Heart left ventricle (tissue), 16 donors: ENCODE data around the gene HLA-F. TPM values are rescaled to one million over a fixed set of nuclear protein-coding genes. Genes with fewer than 3 reads are reported as not detected.

Experiments used
- ATAC-seq, 4 donors: fragments of 200-7000 bp; cut with Tn5 transposase; one replicate each; pipeline ENCODE4 v1.9.1; 2020 to 2022; ENCODE audit warnings: moderate library complexity in 4 of 4, mild to moderate bottlenecking in 3 of 4, moderate number of reproducible peaks in 1 of 4
- DNase-seq, 5 donors: peaks; one replicate each; pipeline ENCODE4 v3.0.0-alpha.2; 2020
- H3K27ac ChIP-seq, 12 donors: fragments of 200-600 bp; sonication (generic) in 4 of 12; one replicate each; pipeline versions ENCODE4 v1.5.0 to v1.8.0; 2016 to 2022; ENCODE audit warnings: mild to moderate bottlenecking in 2 of 12
- H3K27me3 ChIP-seq, 9 donors: fragments of 200-600 bp; sonication (generic) in 2 of 9; one replicate each; pipeline versions ENCODE4 v1.5.1 to v1.8.0; 2016 to 2022; ENCODE audit warnings: mild to moderate bottlenecking in 3 of 9
- H3K36me3 ChIP-seq, 9 donors: fragments of 200-600 bp; sonication (generic) in 2 of 9; one replicate each; pipeline versions ENCODE4 v1.5.0 to v1.8.0; 2018 to 2022; ENCODE audit warnings: mild to moderate bottlenecking in 2 of 9
- H3K4me1 ChIP-seq, 12 donors: fragments of 200-600 bp; sonication (generic) in 4 of 12; one replicate each; pipeline versions ENCODE4 v1.5.0 to v1.8.0; 2016 to 2022; ENCODE audit warnings: mild to moderate bottlenecking in 3 of 12
- H3K4me3 ChIP-seq, 12 donors: fragments of 200-600 bp; sonication (generic) in 4 of 12; one replicate each; pipeline versions ENCODE4 v1.5.0 to v1.8.0; 2017 to 2022; ENCODE audit warnings: mild to moderate bottlenecking in 9 of 12, moderate library complexity in 4 of 12
- H3K9me3 ChIP-seq, 12 donors: fragments of 200-600 bp; sonication (generic) in 4 of 12; one replicate each; pipeline versions ENCODE4 v1.5.0 to v1.8.0; 2016 to 2022; ENCODE audit warnings: mild to moderate bottlenecking in 1 of 12
- POLR2A ChIP-seq, 2 donors: fragments of 450-650 bp; IDR thresholded peaks; one replicate each; pipeline ENCODE4 v1.6.1; 2017; ENCODE audit warnings: antibody characterized with exemption in 2 of 2, mild to moderate bottlenecking in 2 of 2, moderate library complexity in 2 of 2
- WGBS, 4 donors: extraction: QIAGEN DNeasy Blood & Tissue Kit in 2 of 4; methylation state at CpG; one replicate each; pipeline versions ENCODE4 v1.1.5 to v1.1.7; 2013 to 2018; 5-methylcytosine and 5-hydroxymethylcytosine counted together
- intact Hi-C, 10 donors: fragments of 100-400 bp; cut with DNase I; formaldehyde crosslinking; loops; one replicate each; pipeline versions ENCODE4 v1.11.1 to v1.14.2; 2022
- polyA plus RNA-seq, 2 donors: library from polyadenylated mRNA; stranded (reverse); fragments of 200-250 nt; gene quantifications; one replicate each; pipeline ENCODE4 v1.2.3, GENCODE V29; 2013
- total RNA-seq, 9 donors: library from RNA; depleted of rRNA in 2 of 9; stranded (reverse); fragments of >200 nt in 2 of 9; fragmentation: NEBNext Ultra II Directional in 3 of 9; extraction: Animal tissue kit (Norgen Biotek cat#: 25700) in 3 of 9; gene quantifications; one replicate each; pipeline versions ENCODE4 v1.1.0 to v1.2.4, GENCODE V29; 2016 to 2023
- TF ChIP-seq, protein P1 (sequence below), 12 donors: fragments of 200-600 bp; sonication (generic) in 4 of 12; IDR thresholded peaks; one replicate each; pipeline versions ENCODE4 v1.5.0 to v1.8.0; 2018 to 2022; ENCODE audit warnings: antibody characterized with exemption in 12 of 12, mild to moderate bottlenecking in 5 of 12
- donor health status: ischemic (EF 13 %, LVEDD 7.1; RV severe dilation, severe dysfunction).
- donor health status: healthy with polysubstance abuse.
- donor health status: DM: no; HTN: yes; CAD: no.
- donor health status: DM: no; HTN: no; CAD: no.
- donor health status: ischemic (EF 25% LVEDD 6.9; RV normal size, moderate dysfunction).
- donor health status: ischemic (EF 25% LVEDD 5.7; RV mildly dilated, moderate dysfunction).
- donor health status: healthy.
- donor health status: DM: yes; HTN: yes; CAD: no.
- donor health status: ischemic (EF 35%, LVEDD 5.7; RV mildly dilated, moderate dysfunction).
- donor health status: nonischemic (EF 11% LVEDD 7.7; RV severe dilation, severe dysfunction).
- donor health status: DM: yes; HTN: yes; CAD: no.
- donor health status: PGD.
- donor health status: ischemic (EF 29% LVEDD 5.4; RV normal size, mild dysfunction).
- donor health status: nonischemic (EF 23%, LVEDD 6.1; RV moderate dilation, normal function).

The HLA-F gene
- total and polyA plus RNA-seq, 11 donors, result 23.1 to 228 (median 37.8) TPM

DNA sequence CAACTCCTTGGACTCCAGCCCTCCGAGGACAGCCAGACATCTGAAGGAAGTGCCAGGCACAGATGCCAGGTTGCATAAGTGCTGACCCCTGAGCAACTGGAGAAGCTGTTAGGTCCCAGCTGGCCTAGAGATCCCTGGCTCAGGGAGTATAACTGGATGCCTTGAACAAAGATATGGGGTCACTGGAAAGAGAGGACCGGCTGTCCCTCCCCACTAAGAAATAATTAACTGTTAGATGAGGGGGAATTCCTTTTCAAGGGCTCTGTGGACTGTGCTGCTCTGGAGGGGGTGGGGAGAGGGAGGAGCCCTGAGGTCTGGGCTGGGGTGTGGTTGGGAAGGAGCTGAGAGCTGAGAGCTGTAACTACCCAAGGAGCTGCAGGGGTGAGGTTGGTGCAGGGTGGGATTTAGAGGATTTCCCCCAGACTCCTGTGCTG, 39.6 kb downstream of the HLA-F start:
- ATAC-seq (peak in 2 of 4 donors; percentile 7 to 35), DNase-seq (no peak)
- 56 to 72% (median 63%) methylated on average over 2 of the region's 2 CpGs for WGBS, 4 donors
- Histone ChIP-seq H3K9me3 (no peaks in the 10 kb centered on the region), H3K27ac (no peak overlapping the region), H3K27me3 (no peaks in the 10 kb centered on the region), H3K36me3 (no peaks in the 10 kb centered on the region), H3K4me1 (peaks cover 0 to 21% (median 0%) of the 10 kb centered on the region in 12 donors), H3K4me3 (no peak overlapping the region)
- intact Hi-C loops, result no loop called here
- TF ChIP-seq POLR2A (IDR thresholded peaks at IDR 0.05), result no peak
- TF ChIP-seq, protein P1, sequence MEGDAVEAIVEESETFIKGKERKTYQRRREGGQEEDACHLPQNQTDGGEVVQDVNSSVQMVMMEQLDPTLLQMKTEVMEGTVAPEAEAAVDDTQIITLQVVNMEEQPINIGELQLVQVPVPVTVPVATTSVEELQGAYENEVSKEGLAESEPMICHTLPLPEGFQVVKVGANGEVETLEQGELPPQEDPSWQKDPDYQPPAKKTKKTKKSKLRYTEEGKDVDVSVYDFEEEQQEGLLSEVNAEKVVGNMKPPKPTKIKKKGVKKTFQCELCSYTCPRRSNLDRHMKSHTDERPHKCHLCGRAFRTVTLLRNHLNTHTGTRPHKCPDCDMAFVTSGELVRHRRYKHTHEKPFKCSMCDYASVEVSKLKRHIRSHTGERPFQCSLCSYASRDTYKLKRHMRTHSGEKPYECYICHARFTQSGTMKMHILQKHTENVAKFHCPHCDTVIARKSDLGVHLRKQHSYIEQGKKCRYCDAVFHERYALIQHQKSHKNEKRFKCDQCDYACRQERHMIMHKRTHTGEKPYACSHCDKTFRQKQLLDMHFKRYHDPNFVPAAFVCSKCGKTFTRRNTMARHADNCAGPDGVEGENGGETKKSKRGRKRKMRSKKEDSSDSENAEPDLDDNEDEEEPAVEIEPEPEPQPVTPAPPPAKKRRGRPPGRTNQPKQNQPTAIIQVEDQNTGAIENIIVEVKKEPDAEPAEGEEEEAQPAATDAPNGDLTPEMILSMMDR (IDR thresholded peaks at IDR 0.05), result no peak

- ATAC-seq, result peak in 3 of 4 donors; percentile 49 to 76 (median 72)
- WGBS, 4 donors, result 66 to 86% (median 69%) methylated on average over 2 of the region's 2 CpGs
- Histone ChIP-seq H3K27ac (peak overlapping the region in 3 of 12 donors; percentile 19 to 26 (median 25)), H3K4me3 (no peak overlapping the region), H3K4me1 (peaks cover 0 to 21% (median 0%) of the 10 kb centered on the region in 12 donors), H3K27me3 (no peaks in the 10 kb centered on the region), H3K9me3 (no peaks in the 10 kb centered on the region), H3K36me3 (no peaks in the 10 kb centered on the region)
- no peak for TF ChIP-seq POLR2A (IDR thresholded peaks at IDR 0.05)
- TF ChIP-seq, protein P1 (IDR thresholded peaks at IDR 0.05), result no peak
- intact Hi-C loops, result no loop called here
- DNase-seq, result no peak
Observed at GRCh38 chr6:29763491-29764289, 40.5 kb downstream of the HLA-F start.

DNA sequence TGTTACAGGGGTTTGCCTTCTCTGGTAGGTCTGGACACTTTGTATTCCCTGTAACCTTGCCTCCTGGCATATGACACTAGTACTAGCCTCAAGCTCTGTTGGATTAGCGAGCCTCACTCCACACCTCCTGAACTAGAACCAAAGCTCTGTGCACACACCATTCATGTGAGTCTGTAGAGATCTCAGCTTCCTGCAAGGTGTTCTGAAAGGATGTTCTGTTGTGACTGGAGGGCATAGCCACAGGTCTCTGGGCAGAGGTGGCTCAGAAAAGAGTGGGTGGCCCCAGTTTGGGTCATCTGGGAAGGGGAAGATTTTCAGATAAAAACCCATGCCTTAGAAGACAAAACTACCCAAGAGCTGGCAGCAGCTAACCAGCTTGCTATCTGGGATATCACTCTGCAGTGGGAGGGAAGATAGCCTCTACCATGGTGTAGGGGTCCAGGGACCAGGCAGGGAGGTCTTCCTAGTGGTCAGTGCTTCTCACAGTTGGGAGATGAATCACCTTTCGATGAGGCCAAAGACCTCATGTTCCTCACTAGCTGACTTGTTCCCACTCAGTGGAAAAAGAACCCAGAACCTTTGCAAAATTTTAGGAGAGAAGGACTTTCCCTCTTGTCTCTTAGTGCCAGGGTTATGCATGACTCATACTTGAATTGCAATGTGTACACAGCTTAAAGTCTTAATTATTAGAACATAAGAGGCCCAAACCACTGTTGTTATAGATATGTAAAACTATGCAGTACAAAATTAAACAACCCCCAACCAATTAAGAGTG, 41.4 kb downstream of the HLA-F start:
- no peak for DNase-seq
- no peak overlapping the region for H3K4me3 ChIP-seq
- H3K4me1 ChIP-seq, result peaks cover 0 to 21% (median 0%) of the 10 kb centered on the region in 12 donors
- no peaks in the 10 kb centered on the region for H3K9me3 ChIP-seq
- H3K27me3 ChIP-seq, result no peaks in the 10 kb centered on the region
- 91 to 94% (median 93%) methylated on average over 2 of the region's 2 CpGs for WGBS, 4 donors
- TF ChIP-seq, protein P1 (IDR thresholded peaks at IDR 0.05), result no peak
- TF ChIP-seq POLR2A (IDR thresholded peaks at IDR 0.05), result no peak
- H3K27ac ChIP-seq, result no peak overlapping the region
- ATAC-seq, result no peak
- H3K36me3 ChIP-seq, result no peaks in the 10 kb centered on the region
- intact Hi-C loops, result no loop called here

GRCh38 chr6:29769336-29769735, 46.1 kb downstream of the HLA-F start:
- no peak overlapping the region for H3K27ac ChIP-seq
- no peak for DNase-seq
- ATAC-seq, result no peak
- no peaks in the 10 kb centered on the region for H3K9me3 ChIP-seq
- H3K4me3 ChIP-seq, result no peak overlapping the region
- peaks cover 0 to 3% (median 0%) of the 10 kb centered on the region in 9 donors for H3K27me3 ChIP-seq
- no peak for TF ChIP-seq POLR2A (IDR thresholded peaks at IDR 0.05)
- TF ChIP-seq, protein P1 (IDR thresholded peaks at IDR 0.05), result no peak
- peaks cover 0 to 6% (median 0%) of the 10 kb centered on the region in 12 donors for H3K4me1 ChIP-seq
- H3K36me3 ChIP-seq, result no peaks in the 10 kb centered on the region
- intact Hi-C loops, result no loop called here
- 64 to 66% (median 66%) methylated on average over 3 of the region's 3 CpGs for WGBS, 4 donors
